ENCODE results near the gene TLE5.

DNA sequence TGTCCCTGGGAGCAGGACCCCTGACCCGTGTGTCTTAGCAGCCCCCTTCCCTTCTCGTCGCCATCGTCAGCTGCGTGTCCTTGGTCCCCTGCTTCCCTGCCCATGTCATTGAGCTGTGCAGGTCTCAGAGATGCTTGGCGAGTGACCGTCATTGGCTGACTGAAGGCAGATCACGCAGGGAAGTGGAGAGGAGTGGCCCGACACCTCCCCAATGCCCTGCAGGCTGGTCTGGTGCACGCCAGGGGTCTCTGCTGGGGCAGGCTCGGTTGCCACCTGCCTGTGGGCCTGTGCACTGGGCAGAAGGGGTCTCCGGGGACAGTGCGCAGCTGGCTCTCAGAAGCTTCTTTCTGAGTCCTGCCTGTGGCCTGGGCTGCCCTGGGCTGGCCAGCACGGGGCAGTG lies 38.0 kb upstream of the TLE5 start:
- no peak for TF ChIP-seq FOS (IDR thresholded peaks at IDR 0.05; ENCODE audit: borderline replicate concordance, insufficient read depth, low read length)
- no peak for TF ChIP-seq POLR2A (IDR thresholded peaks at IDR 0.05; ENCODE audit: low read depth, low read length)
- TF ChIP-seq, protein P1, sequence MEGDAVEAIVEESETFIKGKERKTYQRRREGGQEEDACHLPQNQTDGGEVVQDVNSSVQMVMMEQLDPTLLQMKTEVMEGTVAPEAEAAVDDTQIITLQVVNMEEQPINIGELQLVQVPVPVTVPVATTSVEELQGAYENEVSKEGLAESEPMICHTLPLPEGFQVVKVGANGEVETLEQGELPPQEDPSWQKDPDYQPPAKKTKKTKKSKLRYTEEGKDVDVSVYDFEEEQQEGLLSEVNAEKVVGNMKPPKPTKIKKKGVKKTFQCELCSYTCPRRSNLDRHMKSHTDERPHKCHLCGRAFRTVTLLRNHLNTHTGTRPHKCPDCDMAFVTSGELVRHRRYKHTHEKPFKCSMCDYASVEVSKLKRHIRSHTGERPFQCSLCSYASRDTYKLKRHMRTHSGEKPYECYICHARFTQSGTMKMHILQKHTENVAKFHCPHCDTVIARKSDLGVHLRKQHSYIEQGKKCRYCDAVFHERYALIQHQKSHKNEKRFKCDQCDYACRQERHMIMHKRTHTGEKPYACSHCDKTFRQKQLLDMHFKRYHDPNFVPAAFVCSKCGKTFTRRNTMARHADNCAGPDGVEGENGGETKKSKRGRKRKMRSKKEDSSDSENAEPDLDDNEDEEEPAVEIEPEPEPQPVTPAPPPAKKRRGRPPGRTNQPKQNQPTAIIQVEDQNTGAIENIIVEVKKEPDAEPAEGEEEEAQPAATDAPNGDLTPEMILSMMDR (IDR thresholded peaks at IDR 0.05; ENCODE audit: extremely low read depth in 1 of 2, insufficient read depth in 1 of 2, low read depth in 1 of 2, low read length in 2 of 2) = no peak
- no peak for TF ChIP-seq MYC (IDR thresholded peaks at IDR 0.05; ENCODE audit: low read depth, low read length)
- no peak for TF ChIP-seq POLR2AphosphoS5 (IDR thresholded peaks at IDR 0.05; ENCODE audit: insufficient read depth, low read depth, low read length)
- no peak for TF ChIP-seq EZH2 (IDR thresholded peaks at IDR 0.05; ENCODE audit: borderline replicate concordance, low read depth, low read length, severe bottlenecking)
- TF ChIP-seq, protein P2, sequence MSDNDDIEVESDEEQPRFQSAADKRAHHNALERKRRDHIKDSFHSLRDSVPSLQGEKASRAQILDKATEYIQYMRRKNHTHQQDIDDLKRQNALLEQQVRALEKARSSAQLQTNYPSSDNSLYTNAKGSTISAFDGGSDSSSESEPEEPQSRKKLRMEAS (IDR thresholded peaks at IDR 0.05; ENCODE audit: insufficient read depth, insufficient read length) = no peak

All from endothelial cell of umbilical vein (primary cell).